ENCODE results near the gene WWOX.

DNA sequence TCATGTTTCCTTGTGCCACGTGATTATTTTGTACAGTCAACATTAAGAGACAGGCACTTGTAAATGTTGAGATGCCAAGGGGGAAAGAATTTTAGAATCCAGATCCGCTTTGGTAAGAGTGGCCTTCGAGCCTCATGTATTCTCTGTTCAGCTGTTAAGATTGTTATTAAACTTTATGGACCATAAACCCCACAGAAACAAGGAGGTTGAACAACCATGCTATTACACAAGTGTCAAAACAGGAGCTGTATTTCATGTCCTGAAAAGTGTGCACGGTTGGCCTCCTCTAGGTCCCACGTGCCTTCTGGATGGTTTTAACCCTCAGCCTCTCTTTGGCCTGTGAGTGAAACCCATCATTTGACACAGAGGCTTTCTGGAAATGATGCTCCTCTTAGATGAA is 809.8 kb downstream of the WWOX start:
- TF ChIP-seq, protein P1, sequence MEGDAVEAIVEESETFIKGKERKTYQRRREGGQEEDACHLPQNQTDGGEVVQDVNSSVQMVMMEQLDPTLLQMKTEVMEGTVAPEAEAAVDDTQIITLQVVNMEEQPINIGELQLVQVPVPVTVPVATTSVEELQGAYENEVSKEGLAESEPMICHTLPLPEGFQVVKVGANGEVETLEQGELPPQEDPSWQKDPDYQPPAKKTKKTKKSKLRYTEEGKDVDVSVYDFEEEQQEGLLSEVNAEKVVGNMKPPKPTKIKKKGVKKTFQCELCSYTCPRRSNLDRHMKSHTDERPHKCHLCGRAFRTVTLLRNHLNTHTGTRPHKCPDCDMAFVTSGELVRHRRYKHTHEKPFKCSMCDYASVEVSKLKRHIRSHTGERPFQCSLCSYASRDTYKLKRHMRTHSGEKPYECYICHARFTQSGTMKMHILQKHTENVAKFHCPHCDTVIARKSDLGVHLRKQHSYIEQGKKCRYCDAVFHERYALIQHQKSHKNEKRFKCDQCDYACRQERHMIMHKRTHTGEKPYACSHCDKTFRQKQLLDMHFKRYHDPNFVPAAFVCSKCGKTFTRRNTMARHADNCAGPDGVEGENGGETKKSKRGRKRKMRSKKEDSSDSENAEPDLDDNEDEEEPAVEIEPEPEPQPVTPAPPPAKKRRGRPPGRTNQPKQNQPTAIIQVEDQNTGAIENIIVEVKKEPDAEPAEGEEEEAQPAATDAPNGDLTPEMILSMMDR (conservative IDR thresholded peaks at IDR 0.05 in 1 of 2, IDR thresholded peaks at IDR 0.05 in 1 of 2; ENCODE audit: extremely low read depth in 1 of 2, insufficient read depth in 1 of 2, low read depth in 1 of 2, low read length in 2 of 2): no peak
- TF ChIP-seq EZH2 (IDR thresholded peaks at IDR 0.05; ENCODE audit: borderline replicate concordance, low read length): no peak

Measured in mammary epithelial cell (primary cell).